ENCODE data around the gene SYCE3. TPM values are rescaled to one million over a fixed set of nuclear protein-coding genes. Genes with fewer than 3 reads are reported as not detected.
A peak's percentile ranks its signal among the peaks of the same experiment; 100 is the strongest.

Gene SYCE3
- total and polyA plus RNA-seq, 8 donors, result 0.45 to 0.80 (median 0.63) TPM; not detected in 5

DNA sequence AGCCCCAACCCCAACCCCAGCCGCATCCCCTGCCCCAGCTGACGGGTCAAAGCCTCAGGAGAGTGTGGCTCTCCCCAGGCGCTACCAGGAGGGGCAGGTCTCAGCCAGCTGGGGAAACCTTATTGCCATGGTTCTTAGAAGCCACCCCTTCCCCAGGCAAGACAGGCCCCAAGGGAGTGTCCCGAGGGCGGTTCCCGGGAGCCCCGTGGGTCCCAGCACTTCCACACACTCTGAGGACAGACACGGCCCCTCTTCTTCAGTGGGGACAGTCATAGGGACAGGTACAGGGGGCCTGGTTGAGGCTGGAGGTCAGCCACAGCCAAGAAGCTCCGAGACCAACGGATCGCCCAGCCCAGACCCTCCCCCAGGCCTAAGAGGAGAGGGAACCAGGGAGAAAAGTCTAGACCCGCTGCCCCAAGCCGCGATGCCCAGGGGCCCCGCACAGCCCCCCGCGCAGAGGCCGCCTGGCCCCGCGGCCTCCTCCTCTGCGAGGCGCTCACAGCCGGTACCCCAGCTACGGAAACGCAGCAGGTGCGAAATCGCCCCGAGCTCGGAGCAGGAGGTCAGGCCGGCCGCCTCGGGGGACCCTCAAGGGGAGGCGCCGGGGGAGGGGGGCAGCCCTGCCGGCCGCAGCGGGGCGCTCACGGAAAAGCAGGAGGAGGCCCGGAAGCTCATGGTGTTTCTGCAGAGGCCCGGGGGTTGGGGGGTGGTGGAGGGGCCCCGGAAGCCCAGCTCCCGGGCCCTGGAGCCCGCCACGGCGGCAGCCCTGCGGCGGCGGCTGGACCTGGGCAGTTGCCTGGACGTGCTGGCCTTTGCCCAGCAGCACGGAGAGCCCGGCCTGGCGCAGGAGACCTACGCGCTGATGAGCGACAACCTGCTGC lies 14.4 kb downstream of the SYCE3 start:
- ATAC-seq, result peak; percentile 14 to 44 (median 30)
- peaks cover 0 to 4% (median 1%) of the 10 kb centered on the region in 4 donors for H3K27me3 ChIP-seq
- TF ChIP-seq, protein P1, sequence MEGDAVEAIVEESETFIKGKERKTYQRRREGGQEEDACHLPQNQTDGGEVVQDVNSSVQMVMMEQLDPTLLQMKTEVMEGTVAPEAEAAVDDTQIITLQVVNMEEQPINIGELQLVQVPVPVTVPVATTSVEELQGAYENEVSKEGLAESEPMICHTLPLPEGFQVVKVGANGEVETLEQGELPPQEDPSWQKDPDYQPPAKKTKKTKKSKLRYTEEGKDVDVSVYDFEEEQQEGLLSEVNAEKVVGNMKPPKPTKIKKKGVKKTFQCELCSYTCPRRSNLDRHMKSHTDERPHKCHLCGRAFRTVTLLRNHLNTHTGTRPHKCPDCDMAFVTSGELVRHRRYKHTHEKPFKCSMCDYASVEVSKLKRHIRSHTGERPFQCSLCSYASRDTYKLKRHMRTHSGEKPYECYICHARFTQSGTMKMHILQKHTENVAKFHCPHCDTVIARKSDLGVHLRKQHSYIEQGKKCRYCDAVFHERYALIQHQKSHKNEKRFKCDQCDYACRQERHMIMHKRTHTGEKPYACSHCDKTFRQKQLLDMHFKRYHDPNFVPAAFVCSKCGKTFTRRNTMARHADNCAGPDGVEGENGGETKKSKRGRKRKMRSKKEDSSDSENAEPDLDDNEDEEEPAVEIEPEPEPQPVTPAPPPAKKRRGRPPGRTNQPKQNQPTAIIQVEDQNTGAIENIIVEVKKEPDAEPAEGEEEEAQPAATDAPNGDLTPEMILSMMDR (IDR thresholded peaks at IDR 0.05), result no peak
- WGBS, 2 donors, result 18 to 27% methylated on average over 37 to 56 of the region's 56 CpGs
- intact Hi-C loops (cut with DNase I), result no loop called here
- H3K27ac ChIP-seq, result no peak overlapping the region
- peaks cover 0 to 4% (median 0%) of the 10 kb centered on the region in 3 donors for H3K4me1 ChIP-seq
- H3K4me3 ChIP-seq, result peak overlapping the region in 2 of 4 donors; percentile 16 to 37
- H3K36me3 ChIP-seq, result no peaks in the 10 kb centered on the region
- no peak for FAIRE-seq
- H3K9me3 ChIP-seq, result no peaks in the 10 kb centered on the region
- peak in 4 of 6 donors; percentile 46 to 76 (median 66) for DNase-seq

DNA sequence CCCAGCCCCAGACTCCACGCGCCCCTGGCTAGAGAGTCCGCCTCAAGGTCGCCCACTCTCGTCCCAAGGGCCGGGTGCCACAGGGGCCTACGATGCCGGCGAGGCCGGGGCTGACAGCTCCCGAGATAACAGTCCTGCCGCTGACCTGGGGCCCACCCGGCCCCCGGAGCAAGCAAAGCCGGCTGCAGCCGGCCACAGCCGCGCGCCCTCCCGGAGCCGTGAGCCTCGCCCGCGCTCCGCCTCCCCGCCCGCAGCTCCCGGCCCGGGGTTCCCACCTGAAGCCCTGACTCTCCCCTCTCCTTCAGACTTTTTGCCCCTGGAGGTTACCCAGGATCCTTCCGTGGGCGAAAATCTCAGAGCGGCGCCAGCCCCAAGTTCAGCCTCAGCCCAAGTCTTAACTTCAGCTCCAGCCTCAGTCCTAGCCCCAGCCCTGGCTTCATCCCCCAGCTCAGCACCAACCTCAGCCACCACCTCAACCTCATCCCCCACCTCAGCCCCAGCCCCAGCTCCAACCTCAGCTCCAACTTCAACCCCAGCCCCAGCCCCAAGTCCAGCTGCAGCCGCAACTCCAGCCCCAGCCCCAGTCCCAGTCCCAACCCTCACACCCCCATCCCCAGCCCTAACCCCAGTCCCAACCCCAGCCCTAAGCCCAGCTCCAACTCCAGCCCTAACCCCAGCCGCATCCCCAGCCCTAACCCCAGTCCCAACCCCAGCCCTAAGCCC lies 15.3 kb downstream of the SYCE3 start:
- Histone ChIP-seq H3K4me3 (no peak overlapping the region), H3K27ac (no peak overlapping the region), H3K4me1 (peaks cover 0 to 4% (median 0%) of the 10 kb centered on the region in 3 donors), H3K9me3 (no peaks in the 10 kb centered on the region), H3K36me3 (no peaks in the 10 kb centered on the region), H3K27me3 (peaks cover 0 to 4% (median 1%) of the 10 kb centered on the region in 4 donors)
- TF ChIP-seq, protein P1 (IDR thresholded peaks at IDR 0.05), result no peak
- intact Hi-C loops (cut with DNase I), result no loop called here
- DNase-seq, result peak in 2 of 6 donors; percentile 24 to 79
- FAIRE-seq, result no peak
- no peak for ATAC-seq
- WGBS, 2 donors, result 27 to 36% methylated on average over 25 to 35 of the region's 35 CpGs

DNA sequence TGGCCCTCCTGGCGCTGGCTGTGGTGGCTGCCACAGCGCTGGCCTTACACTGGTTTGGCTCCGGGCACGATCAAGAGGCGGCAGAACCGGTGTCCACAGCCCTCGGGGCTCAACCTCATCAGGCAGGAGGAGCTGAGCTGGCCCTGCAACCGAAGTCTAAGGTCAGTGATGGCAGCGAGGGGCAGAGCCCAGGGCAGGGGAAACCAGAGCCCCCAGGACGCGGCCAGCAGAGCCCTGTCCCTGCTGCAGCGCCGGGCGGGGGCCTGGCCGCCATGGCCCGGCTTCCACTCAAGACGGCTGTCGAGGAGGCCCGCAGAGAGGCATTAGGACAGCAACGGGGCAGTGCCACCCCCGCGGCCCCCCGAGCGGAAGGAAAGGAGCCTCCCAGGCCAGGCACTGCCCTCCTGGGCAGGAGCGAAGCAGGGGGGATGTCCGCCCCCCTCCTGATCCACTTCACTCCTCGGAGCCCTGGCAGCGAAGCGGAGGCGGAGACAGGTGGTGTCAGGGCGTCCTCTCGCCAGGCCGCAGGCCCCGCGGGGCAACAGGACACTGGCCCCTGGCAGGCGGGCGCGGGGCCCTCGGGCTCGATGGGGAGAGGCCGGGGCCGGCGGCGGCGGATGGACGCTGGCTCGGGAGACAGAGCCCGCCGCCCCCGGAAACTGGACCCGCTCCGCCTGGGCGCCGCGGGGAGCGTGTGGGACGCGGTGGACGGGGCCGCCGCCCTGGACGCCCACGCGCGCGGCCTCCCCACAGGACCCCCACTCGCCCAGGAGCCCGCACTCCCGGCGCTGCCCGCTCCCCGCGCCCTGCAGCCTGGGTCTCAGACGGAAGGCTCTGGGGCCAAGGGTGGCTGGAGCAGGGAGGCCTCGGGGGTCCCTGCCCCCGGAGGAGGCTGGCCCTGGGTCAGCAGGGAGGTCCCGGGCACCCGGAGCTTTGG lies 16.1 kb downstream of the SYCE3 start:
- H3K27ac ChIP-seq, result no peak overlapping the region
- FAIRE-seq, result no peak
- H3K4me3 ChIP-seq, result no peak overlapping the region
- WGBS, 2 donors, result 49 to 63% methylated on average over 40 to 78 of the region's 78 CpGs
- peaks cover 0 to 4% (median 0%) of the 10 kb centered on the region in 3 donors for H3K4me1 ChIP-seq
- no peaks in the 10 kb centered on the region for H3K9me3 ChIP-seq
- H3K36me3 ChIP-seq, result no peaks in the 10 kb centered on the region
- DNase-seq, result peak in 2 of 6 donors; percentile 34 to 68
- intact Hi-C loops (cut with DNase I), result no loop called here
- TF ChIP-seq, protein P1 (IDR thresholded peaks at IDR 0.05), result no peak
- peaks cover 0 to 4% (median 1%) of the 10 kb centered on the region in 4 donors for H3K27me3 ChIP-seq
- ATAC-seq, result no peak

DNA sequence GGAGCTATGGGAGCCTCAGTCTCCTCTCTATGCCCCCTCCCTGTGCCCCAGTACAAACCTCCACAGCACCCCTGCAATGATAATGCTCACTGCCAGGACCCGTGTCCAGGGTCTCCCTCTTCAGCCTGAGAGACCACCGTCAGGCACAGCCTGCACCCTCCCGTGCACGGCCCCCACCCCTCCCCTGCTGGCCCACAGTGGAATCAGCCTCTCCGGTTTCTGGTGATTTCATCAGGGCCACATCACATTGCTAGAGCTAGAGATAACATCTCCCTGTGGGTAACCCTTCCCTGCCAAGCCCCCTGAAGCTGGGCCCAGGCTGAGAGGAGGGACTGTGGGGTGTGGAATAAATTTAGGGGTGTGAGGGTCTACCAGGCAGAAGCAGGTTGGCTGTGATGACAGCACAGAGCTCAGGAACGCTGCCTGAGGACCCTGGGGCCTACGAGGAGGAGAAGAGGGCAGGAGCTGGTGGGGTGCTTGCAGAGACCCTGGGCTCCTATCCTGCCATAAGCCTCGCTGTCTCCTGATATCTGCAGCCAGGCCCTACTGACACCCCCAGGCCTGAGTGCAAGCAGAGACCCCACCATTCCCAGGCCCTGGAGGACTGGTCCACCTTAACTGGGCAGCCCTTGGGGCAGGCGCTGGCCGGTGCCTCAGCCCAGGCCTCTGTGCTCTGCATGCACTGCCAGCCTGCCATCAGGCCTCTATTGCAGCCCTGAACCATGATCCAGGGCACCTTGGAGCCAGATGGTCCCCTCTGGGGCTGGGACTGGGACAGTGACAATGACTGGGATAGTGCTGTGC lies 17.0 kb downstream of the SYCE3 start, which contains the start of gene KLHDC7B:
Gene KLHDC7B (plus strand): TSS at position 378 of the 804 bp plus-strand sequence. CDS start 345 bp downstream, at position 723.
- peaks cover 0 to 4% (median 1%) of the 10 kb centered on the region in 4 donors for H3K27me3 ChIP-seq

More for the DNA sequence above, 17.0 kb downstream of the SYCE3 start, which contains the start of gene KLHDC7B:
- Histone ChIP-seq H3K27ac (peak within 1 kb of the TSS in 2 of 4 donors; percentile 75 to 92), H3K4me3 (no peak within 1 kb of the TSS), H3K9me3 (no peaks in the 10 kb centered on the region), H3K4me1 (peaks cover 0 to 4% (median 0%) of the 10 kb centered on the region in 3 donors), H3K36me3 (no peaks in the 10 kb centered on the region)
- intact Hi-C loops (cut with DNase I), result no loop called here
- FAIRE-seq (no peak), ATAC-seq (no peak), DNase-seq (no peak)
- WGBS, 2 donors, result 71 to 74% methylated on average over 10 of the region's 10 CpGs
- TF ChIP-seq, protein P1 (IDR thresholded peaks at IDR 0.05), result no peak

Measured in pancreas (tissue), 10 donors.